Stimulated activated CD4-positive, alpha-beta T cell treated with anti-CD3 and anti-CD28 coated beads, Interleukin-12 subunit alpha, Interleukin-12 subunit beta, amount 100 ng/mL, for 24 hours (primary cell): ENCODE data around the gene C1orf21.

ENCODE experiments used
- DNase-seq, 2 experiments: peaks; one replicate each; pipeline ENCODE4 v3.0.0-alpha.2; 2020; ENCODE audit warnings: low read depth in 2 of 2

C1orf21 gene

GRCh38 chr1:184555665-184556641 lies 169.1 kb downstream of the C1orf21 start:
- DNase-seq = no peak

DNA sequence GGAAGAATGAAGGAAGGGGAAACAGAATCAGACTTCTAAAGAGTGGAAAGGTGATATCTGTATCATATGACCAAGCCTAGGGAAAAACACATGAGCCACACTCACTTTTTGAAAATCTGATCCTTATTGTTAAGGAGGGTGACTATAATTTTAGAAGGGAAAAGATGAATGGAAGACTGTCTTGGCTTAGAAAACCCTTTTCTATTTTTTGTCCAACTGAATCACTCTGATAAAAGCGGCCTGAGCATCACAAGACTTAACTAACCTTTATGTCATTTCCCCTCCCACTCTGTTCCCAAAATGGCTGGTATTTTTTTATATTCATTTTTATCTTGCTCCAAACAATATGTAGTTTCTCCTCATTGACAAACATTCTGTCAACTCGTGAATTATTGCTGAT lies 169.8 kb downstream of the C1orf21 start:
- no peak for DNase-seq

- DNase-seq = no peak
Observed at GRCh38 chr1:184557423-184558347, 170.9 kb downstream of the C1orf21 start.

DNA sequence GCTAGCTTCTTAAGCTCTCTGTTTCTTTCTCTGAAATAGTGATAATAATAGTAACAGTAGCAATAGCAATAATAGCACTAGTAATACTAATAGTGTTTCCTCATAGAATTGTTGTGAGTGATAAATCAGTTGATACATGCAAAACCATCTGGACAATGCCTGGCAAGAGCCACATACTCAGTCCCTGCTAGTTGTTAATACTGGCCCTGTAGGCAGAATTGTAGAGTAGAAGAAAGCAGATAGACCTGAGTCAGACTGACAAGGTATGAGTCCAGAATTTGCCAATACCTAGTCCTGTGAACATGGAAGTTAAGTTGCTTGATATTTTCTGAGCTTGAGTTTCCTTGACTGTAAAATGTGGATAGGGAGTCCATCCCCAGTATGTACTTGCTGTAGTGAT lies 171.9 kb downstream of the C1orf21 start:
- no peak for DNase-seq

DNA sequence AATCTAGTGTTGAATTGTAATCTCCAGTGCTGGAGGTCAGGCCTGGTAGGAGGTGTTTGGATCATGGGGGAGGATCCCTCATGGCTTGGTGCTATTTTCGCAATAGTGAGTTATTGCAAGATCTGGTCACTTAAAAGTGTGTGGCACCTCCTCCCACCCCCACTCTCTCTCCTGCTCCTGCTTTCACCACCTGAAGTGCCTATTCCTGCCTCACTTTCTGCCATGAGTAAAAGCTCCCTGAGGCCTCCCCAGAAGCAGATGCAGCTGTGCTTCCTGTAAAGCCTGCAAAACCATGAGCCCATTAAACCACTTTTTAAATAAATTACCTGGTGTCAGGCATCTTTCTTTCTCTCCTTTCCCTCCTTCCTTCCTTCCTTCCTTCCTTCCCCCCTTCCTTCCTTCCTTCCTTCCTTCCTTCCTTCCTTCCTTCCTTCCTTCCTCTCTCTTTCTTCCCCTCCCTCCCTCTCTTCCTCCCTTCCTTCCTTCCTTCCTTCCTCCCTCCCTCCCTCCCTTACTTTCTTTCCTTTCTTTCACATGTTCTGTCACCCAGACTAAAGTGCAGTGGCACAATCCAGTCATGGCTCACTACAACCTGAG lies 172.4 kb downstream of the C1orf21 start:
- no peak for DNase-seq

DNA sequence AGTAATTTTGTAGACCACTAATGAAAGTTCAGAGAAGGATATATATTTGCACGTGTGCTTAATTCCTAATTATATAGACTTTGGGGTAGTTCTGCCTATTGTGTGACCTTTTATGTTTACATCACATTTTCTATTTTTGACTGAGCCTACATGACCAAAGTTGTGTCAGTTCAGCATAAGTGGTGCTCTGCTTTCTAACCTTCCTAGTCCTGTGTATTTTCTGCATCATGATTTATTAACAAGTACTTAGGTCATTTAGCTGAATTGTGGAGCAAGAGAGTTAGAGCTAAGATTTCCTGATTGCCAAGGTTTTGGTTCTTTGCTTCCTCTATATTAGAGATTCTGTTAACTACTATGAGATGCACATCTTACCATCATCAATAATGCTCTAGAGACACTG lies 176.0 kb downstream of the C1orf21 start:
- DNase-seq = no peak

GRCh38 chr1:184563308-184563707 lies 176.5 kb downstream of the C1orf21 start:
- no peak for DNase-seq

DNA sequence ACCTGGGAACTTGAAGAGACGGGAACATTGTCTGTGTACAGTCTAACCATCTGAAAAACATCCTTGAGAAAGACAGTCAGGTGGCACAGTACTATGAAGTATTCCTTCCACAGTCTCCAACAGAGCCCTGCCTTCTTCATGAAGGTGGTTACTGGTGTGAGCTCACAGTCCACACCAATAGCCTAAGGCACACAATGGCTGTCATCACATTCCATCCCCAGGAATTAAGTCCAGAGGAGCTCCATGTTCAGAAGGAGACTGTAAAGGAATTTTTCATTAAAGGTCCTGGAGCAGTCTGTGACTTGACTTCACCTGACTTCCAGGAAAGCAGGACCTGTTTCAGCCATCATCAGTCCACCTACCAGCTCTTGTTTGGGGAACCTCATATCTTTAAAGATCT lies 180.2 kb downstream of the C1orf21 start:
- DNase-seq = no peak

- no peak for DNase-seq
Observed at GRCh38 chr1:184567637-184568036, 180.8 kb downstream of the C1orf21 start.

- no peak for DNase-seq
Observed at GRCh38 chr1:184568148-184568547, 181.3 kb downstream of the C1orf21 start.

DNA sequence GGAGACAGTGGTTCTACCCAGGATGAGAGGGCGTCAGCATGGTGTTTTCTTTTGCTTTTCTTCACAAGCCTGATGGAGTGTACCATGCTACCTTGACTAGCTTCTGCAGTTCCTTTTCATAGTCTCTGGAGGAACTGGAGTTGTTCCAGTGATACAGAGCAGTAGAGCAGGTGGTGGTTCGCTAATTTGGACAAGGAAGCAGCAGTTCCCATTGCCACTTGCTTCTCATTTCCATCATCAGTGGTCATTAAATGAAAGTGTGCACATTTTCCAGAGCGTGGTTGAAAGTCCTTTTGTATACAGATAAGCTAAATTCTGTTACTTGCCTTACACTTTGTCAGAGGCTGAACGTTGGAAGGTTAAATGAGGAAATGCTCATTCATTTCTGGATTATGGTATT lies 182.3 kb downstream of the C1orf21 start:
- DNase-seq = no peak

GRCh38 chr1:184574588-184574987 lies 187.8 kb downstream of the C1orf21 start:
- no peak for DNase-seq

- no peak for DNase-seq
Observed at GRCh38 chr1:184576822-184577221, 190.0 kb downstream of the C1orf21 start.

- DNase-seq = no peak
Observed at GRCh38 chr1:184577319-184577718, 190.5 kb downstream of the C1orf21 start.

GRCh38 chr1:184582411-184582810 lies 195.6 kb downstream of the C1orf21 start:
- DNase-seq = no peak

GRCh38 chr1:184583849-184584248 lies 197.0 kb downstream of the C1orf21 start:
- no peak for DNase-seq

GRCh38 chr1:184588701-184589100 lies 201.9 kb downstream of the C1orf21 start:
- no peak for DNase-seq

GRCh38 chr1:184590163-184590750 lies 203.4 kb downstream of the C1orf21 start:
- DNase-seq = no peak

DNA sequence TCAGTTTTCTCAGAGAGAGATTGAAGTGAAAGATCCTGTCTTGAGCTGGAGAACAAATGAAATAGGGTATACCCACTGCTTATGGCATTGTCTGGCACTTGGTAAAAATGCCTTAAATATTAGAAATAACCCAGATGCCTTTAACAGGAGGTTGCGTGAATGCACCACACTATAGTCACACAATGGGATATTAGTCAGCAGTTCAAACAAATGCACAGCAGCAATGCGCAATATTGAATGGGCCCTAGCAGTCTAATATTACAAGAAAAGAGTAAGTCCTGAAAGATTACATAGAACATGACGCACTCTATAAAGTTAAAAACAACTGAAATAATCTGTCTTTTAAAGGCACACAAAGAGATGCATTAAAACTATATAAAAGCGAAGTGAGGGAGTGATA lies 206.8 kb downstream of the C1orf21 start:
- no peak for DNase-seq

DNA sequence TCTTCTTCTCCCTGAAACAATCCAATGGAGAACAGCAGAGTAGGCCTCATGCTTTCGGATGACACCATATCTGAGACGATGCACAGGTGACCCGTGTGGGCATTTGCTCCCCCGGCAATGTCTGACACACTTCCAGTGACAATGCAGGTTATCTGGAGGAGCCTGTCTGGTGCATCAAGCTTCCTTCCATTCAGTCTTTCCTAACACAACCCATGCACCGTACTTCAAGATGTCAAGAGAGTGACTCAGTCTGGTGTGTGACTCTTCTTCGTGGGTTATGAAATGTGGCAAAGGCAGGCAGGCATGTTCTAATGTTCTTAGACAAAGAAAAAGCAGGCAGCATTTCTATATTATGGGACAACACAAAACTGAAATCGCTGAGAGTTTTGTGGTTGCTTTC lies 208.8 kb downstream of the C1orf21 start:
- DNase-seq = no peak

GRCh38 chr1:184596950-184597645 lies 210.3 kb downstream of the C1orf21 start:
- DNase-seq = no peak
